Fibroblast of peridontal ligament (primary cell): ENCODE data around the gene B9D1.

Experiments used
- DNase-seq: peaks from one replicate; pipeline ENCODE4 v3.0.0-alpha.2; 2010; ENCODE audit errors: extremely low read depth

B9D1 gene

DNA sequence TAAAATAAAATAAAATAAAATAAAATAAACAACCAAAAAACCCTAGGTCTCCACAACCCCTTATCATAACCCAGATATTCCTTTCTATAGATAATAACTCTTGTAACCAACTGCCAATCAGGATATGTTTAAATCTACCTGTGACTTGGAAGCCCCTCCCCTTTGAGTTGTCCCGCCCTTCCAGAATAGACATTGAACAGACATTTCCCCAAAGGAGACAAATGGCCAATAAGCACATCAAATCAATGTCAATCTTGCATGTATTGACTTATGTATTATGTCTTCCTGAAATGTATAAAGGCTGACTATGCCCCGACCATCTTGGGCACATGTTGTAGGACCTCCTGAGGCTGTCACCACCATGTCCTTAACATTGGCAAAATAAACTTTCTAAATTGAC lies 14.3 kb upstream of the B9D1 start:
- DNase-seq, result no peak

DNA sequence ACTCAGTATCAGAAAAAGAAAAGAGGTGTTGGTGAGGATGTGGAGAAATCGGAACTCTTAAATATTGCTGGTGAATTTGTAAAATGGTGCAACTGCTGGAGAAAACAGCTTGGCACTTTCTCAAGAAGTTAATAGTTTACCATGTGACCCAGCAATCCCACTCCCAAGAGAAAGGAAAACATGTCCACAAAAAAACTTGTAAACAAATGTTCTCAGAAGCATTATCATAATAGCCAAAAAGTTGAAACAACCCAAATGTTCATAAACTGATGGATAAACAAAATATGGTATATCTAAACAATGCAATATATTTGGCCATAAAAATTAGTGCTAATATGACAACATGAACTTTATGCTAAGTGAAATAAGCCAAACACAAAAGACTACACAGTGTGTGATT lies 13.2 kb upstream of the B9D1 start:
- DNase-seq, result no peak

DNA sequence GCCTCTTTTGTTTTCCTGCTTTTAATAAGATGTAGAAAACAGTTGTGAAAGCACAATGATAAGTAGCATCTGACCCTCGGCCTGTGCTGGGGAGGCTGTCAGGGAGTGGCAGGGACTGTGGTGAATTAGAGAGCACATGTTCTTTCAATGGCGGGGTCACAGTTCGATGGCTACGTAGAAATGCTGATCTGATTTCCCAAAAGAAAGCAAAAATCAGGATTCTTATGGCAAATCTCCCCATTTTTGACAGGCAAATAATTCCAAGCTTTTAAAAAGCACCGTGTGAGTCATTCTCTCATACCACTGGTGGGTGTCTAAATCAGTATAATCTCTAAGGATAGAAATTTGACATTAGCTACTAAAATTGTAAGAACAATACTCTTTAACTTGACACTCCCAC lies 11.6 kb upstream of the B9D1 start:
- DNase-seq, result no peak

DNA sequence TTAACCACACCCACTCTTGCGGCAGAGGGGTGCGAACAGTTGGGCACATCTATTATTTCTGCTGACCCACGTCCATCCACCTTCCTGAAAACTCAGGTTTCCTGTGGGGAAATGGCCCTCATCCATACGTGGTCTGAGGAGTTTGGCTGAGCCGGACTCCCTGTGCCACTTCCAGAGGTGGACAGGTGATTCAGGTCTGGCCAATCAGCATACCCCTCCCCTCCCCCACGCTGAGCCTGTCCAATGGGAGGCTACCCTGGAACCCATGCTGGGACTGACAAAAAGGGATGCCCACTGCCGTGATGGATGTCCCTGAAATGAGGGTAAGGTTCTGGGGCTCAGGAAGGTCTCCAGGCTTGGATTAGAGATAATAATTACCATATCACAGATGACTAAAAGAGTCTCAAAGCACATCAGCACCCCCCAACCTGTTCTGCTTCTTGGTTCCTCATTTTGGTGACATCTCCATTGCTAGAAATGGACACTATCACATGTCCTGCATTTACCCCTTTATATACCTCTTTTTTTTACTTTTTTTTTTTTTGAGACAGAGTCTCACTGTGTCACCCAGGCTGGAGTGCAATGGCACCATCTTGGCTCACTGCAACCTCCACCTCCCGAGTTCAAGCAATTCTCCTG lies 10.5 kb upstream of the B9D1 start:
- no peak for DNase-seq

DNA sequence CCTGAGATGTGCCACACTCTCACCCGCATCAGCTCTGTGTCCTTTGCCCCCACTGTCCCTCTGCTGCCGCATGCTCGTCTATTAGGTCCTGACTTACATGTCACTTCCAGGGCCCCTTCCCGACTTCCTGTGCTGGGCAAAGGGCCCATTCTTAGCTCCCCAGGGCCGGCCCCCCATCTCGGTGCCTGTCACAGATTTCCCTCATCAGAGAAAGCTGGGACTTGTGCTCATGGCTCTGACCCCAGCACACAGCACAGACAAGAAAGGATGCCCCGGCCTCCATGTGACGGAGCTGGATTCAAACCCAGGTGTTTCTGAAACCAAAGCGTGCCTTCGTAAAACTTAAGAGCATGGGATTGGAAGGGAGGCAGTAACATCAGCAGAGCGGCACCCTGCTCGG lies 9.9 kb upstream of the B9D1 start:
- DNase-seq, result no peak

DNA sequence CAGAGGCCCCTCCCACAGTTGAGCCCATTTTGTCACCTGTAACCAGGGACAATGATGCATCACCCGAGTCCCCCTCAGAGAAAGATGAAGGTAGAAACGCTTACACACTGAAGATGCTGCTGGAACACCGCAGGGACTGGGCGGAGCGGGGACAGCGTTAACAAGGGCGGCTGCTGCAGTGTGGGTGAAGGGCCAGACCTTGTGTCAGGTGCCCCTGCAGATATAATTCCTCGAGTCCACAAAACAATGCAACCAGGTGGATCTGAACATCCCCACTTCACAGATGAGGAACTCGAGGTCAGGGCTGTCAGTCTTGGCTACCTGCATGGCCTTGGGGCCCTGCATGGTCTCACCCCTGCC lies 9.5 kb upstream of the B9D1 start:
- no peak for DNase-seq

DNA sequence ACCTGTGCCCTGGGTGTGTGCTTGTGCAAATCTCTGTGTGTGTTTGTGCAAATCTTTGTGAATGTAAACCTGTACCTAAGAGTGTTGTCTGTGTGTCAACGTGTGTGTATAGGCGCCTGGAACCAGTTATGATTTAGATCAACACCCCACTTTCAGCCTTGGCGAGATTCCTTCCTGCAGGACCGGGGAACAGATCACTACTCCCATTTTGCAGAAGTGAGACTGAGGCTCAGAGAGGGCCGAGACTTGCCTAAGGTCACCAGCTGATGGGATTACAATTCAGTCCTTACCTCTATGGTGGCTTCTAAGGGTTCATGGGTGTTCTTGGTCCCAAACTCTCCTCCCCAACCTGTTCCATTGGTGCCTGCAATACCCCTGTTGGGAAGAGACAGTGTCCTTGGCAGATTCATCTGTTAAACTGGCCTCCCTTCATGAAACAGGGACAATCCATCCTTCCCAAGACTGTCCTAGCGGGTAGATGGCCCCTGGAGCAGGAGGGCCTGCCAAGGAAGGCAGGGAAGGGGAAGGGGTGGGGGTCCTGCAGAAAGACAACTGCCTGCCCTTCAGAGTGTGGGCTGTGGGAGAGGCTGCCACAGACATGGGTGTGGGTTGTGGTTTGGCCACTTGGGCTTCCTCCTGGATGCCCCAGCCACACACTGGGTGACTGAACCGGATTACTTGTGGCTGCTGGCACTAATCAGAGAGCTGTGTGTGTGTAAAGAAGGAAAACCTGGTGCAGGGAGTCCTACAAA lies 8.9 kb upstream of the B9D1 start:
- no peak for DNase-seq

DNA sequence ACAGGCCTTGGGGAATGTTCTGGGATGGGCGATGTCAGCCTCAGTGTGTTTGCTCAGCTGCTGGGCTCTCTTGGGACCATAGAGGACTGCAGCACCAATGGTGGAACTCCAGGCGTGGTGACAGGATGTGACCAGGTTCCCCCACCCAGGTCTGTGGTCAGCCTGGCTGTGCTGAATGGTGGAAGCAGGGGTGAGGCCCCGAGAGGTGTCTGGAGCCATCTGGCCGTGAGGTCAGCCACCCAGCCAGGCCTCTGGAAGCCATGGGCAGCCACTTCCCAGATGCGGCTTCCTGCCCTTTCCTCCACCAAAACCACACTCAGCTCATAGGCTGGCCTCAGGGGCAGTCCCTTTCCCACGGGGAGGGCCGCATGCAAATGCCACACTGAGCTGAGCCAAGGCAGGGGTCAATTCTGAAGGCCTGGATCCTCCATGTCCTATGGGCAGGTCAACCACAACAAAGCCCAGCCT lies 8.0 kb upstream of the B9D1 start:
- DNase-seq, result no peak

DNA sequence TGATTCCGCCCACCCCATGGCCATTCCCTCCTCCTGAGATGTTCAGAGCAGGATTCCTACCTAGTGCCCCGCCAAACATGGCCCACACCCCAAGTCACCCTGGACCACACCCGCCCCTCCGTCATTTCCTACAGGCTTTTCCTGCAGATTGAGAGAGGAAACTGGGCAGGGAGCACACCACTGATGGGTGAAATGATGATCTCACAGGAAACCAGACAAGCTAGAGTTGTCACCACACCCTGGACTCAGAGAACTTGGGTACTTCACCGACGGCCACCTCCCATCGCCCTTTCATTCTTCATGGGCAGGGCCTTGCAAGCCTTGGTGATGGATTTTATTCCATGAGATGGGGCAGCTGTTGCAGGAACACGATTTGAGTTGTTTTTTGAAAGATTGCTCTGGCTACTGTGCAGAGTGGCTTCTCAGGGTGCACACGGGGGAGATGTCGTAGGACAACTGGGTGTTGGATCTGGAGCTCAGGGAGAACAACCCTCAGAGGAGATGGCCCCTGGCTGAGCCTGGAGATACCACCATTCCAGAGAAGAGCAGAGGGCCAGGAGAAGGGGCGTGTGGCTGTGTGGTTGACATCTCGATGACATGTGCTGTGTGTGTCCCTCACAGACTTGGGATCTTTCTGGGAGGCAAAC lies 7.4 kb upstream of the B9D1 start:
- no peak for DNase-seq

DNA sequence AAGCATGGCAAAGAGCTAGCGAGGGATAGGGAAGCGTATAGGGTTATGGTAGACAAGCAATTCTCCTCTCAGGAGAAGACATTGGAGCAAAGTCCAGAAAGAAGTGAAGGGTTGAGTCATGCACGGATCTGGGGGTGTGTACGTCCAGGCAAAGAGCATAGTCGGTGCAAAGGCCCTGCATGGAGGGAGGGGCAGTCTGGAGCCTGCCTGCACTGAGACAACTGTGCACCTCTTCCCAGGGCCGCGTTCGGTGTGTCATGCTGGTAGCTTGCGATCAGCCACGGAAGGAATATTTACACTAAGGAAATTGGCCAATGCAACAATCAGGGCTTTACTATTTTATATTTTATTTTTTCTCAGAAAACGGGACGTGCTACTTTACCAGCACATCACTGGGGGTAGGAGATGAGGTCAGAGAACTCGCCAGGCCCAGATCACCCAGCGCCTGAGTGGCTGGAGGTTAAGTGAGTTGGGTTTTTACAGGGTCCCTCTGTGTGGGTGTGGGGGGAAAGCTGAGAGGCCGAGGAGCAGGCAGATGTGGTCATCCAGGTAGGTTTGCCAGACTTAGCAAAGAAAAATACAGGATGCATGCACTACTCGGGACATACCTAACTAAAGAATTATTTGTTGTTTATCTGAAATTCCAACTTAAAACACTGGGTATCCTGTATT lies 6.7 kb upstream of the B9D1 start:
- DNase-seq, result no peak

DNA sequence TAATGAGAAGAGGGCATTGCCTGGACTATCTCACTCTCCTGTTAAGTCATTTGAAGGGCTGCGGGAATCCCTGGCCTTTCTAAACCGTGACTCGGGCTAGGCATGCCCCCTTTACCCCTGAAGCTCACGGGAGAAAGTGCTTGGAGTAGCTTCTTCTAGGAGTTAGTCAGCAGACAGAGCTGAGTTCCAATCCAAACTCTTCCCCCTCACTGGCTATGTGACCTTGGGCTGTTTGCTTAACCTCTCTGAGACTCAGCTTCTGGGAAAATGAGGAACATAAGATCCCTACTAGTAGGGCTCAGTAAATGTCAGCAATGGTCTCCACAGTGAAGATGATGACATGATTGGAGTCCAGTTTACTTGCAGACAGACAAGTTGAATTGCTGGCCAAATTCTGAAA lies 5.7 kb upstream of the B9D1 start:
- no peak for DNase-seq

DNA sequence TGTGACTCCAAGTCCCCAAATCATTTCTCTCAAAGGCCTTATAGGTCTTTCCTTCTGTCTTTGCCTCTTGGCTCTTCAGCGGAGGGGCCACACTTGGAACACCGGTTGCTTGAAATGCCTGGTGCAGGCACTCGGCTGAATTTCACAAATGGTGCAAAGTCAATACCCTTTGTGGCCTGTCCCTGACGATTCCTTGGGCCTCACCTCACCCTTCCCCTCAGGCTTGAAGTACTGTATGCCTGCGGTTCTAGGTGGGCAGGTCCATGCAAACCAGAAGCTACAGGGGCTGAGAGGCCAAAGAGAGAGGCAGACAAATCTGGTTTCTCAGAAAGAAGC lies 4.1 kb upstream of the B9D1 start:
- no peak for DNase-seq

DNA sequence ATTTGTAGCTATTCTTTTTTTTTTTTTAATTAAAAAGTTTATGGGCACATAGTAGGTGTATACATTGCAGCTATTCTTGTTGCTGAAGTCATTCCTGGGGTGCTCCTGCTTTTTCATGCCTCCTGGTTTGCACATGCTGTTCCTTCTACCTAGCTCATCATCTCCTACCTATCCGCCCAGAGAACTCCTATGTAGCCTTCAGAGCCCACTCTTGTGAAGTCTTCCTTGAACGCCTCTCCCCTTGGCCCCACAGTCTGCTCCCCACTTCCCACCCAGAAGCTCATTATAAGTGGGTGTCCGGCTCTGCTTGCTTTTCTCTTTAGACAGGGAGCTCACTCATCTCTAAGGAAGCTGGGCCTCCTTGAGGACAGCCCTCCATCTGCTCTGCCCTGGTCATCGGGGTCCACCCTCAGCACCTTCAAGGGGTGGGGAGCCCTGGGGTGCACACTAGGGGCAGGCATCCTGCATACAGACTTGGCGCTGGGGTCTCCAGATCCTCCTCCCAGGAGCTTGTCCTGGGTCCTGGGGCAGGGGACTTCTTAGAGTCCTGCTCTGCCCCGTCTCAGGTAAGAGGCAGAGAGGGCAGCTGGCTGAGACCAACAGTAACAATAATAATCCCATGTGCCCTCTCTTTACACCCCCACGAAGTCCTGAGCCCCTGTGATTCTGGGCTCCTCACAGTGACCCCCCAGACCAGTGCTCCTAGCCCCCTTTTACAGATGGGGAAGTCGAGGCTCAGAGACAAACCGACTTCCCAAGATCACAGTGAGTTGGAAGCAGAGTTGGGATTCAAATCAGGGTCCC lies 3.5 kb upstream of the B9D1 start:
- no peak for DNase-seq

DNA sequence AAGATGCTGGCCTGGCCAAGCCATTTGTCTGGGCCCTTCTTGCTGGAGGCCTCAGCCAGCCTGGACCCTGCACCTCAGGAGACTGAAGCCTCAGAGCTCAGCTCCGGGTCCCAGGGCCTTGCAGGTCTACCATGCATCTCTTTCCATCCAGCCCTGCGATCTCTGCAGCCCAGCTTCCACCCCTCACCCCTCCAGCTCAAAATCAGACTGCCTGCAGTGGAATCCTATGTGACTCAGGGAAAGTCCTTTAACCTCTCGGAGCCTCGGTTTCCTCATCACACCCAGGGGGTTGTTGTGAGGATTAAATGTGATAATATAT lies 2.9 kb upstream of the B9D1 start:
- no peak for DNase-seq

DNA sequence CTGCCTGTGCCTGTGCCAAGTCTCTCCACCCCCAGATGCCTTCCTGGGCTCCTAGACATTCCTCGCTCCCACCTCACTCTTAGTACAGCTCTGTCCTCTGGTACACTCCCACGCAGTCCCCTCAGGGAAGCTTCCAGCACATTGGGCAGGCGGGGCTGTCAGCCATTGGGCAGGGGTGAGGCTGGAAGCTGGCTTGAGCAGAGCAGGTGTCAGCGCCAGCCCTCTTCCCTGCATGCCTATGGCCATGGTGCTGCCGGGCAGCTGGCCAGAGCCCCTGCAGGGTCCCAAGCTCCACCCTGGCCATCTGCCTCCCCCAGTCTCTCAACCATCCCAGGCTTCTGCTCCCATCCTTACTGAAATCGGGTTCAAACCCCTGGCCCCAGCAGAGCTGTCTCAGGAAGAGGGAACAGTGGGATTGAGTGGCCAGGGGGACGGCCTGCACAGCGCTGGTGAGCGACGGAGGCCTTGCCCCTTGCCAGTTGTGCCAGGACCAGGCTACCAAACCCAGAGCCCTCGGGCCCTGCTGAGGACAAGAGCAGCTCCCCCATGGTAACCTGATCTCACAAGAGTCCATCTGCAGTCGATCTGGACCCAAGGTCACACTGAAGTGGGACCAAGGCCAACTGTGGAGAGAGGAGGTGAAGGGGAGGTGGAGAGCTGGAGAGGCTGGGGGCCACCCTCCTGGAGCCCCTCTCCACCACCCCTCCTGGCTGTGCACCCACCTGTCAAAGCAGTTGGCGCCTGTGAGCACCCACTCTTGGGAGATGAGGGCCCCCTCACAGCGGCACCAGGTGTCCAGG lies 2.4 kb upstream of the B9D1 start:
- DNase-seq, result no peak

DNA sequence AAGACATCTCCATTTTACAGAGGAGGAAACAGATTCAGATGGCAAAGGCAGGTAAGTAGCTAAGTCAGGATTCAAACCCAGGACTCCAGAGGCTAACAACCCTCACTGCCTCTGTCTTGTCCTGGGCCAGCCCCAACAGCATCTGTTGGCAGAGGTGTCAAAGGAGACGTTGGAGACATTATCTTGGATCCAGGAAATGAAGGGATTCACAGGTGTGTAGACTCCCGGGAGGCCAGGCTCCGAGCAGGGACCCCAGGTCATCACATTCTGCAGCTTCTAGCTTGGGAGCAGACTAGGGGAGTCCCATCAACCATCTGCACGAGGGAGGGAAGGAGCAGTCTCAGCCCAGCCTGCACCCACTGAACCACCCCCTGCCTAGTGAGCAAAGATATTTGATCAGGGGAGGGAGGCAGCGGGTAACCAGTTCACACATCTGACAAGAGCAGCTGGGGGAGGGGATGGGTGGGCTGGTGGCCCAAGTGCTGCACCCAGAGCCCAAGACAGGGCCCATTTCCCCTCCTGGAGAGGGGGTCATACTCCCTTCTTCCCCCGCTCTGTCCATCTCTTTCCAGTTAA lies 1.0 kb upstream of the B9D1 start:
- DNase-seq, result no peak

DNA sequence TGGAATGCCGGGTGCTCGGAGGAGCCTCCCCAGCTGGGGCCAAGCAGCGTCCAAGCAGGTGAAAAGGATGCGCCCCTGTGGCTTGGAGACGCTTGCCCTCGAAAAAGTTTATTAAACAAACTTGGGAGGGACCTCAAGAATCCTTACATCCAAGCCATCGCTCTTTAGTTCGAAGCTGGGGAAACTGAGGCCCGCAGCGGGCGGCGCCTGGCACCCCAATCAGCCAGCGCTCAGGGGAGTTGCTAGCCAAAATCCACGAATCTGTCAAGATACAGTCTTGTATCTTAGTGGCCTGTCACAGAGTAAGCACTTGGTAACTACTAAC lies 553 bp upstream of the B9D1 start:
- DNase-seq, result no peak

DNA sequence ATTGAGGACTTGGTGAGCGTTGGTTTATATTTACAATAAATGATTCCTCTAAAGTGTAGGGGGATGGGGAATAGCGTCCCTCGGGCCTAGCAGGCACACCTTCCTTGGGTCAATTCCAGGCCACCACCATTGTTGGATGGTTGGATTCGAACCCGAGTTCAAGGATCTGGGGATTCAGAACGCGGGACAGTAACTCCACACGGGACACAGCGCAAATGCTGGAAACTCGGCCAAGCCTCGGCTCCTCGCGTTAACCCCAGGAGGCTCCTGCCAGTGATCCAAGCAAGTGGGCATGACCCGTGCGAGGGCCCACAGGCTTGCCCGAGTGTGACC lies 613 bp downstream of the B9D1 start:
- DNase-seq, result no peak

DNA sequence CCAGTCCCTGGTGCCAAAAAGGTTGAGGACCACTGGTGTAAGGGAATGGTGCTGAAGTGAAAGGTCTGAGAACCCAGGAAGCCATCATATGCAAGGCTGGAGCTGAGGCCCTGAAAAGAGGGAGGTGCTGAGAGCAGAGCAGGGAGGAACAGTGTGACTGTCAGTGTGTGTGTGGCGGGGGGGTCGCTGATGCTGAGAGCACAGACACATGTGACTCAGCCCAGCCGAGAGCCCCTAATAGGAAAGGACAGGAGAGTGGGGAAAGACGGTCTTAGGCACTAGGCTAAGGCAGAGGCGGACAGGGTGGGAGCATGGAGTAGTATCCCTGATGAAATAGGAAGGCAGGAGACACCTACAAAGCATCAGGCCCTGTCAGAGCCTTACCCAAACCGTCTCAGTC lies 1.2 kb downstream of the B9D1 start:
- no peak for DNase-seq

DNA sequence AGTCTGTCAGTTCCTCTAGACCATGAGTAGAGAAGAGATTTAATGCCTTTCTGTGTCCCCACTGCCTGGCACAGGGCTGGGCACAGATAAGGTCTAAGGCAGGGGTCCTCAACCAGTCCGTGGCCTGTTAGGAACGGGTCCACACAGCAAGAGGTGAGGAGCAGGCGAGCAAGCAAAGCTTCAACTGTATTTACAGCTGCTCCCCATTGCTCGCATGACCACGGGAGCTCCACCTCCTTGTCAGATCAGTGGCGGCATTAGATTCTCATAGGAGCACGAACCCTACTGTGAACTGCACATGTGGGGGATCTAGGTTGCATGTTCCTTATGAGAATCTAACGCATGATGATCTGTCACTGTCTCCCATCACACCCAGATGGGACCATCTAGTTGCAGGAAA lies 1.8 kb downstream of the B9D1 start:
- DNase-seq, result no peak

DNA sequence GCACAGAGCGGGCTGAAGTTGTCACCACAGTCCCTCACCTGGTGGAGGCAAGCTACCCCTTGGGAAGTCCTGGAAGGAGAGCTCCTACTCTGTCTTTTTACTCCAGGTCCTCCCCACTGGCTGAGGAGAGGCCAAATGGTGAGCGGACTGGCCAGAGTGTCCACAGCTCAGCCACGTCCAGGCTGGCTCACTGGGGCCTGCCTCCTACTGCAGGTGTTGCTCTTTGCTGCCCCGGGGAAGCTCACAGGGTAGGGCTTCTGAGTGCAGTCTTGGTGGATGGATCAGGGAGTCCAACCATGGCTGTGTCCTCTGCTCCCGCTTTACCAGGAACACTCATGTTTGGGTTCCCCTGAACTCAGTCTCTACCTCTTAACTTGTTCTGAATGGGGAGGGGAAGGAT lies 2.7 kb downstream of the B9D1 start:
- no peak for DNase-seq
